Keratinocyte (primary cell): ENCODE data around the gene MYL12A.

Experiments
- CTCF ChIP-seq, 3 experiments: IDR thresholded peaks in 1 of 3; conservative IDR thresholded peaks in 1 of 3; optimal IDR thresholded peaks in 1 of 3; 2 replicates in 2 of 3; 3 replicates in 1 of 3; pipeline versions ENCODE3 to v1.5.1; 2011; ENCODE audit warnings: low read length in 3 of 3, mild to moderate bottlenecking in 3 of 3, moderate library complexity in 2 of 3, control low read depth in 1 of 3, inconsistent platforms in 1 of 3; ENCODE audit not compliant: insufficient read depth in 2 of 3; ENCODE audit errors: extremely low read depth in 1 of 3
- EZH2 ChIP-seq: IDR thresholded peaks from one replicate; pipeline ENCODE4 v1.6.1; 2012; ENCODE audit warnings: inconsistent platforms, mild to moderate bottlenecking, low read length, moderate library complexity

- TF ChIP-seq CTCF (optimal IDR thresholded peaks at IDR 0.05 in 1 of 3, IDR thresholded peaks at IDR 0.05 in 1 of 3, conservative IDR thresholded peaks at IDR 0.05 in 1 of 3; ENCODE audit: extremely low read depth in 1 of 3, insufficient read depth in 2 of 3, low read length in 3 of 3): peak; percentile 56 to 93 (median 92)
- no peak for TF ChIP-seq EZH2
These were observed 49.7 kb downstream of the MYL12A start for GRCh38 chr18:3297025-3297984.
